ENCODE measurements around the gene LDLRAD3.

- TF ChIP-seq CTCF (conservative IDR thresholded peaks at IDR 0.05; ENCODE audit: low read length) (no peak), EZH2phosphoT487 (IDR thresholded peaks at IDR 0.05; ENCODE audit: borderline replicate concordance, low read depth, low read length) (no peak)
These were observed 46.8 kb upstream of the LDLRAD3 start for GRCh38 chr11:35897019-35897418.
